ENCODE measurements around the gene FAM3B. TPM values are rescaled to one million over a fixed set of nuclear protein-coding genes. Genes with fewer than 3 reads are reported as not detected.

The FAM3B gene
- total and polyA plus RNA-seq, 2 experiments from 2014 or later: 2.5 to 3.6 TPM

DNA sequence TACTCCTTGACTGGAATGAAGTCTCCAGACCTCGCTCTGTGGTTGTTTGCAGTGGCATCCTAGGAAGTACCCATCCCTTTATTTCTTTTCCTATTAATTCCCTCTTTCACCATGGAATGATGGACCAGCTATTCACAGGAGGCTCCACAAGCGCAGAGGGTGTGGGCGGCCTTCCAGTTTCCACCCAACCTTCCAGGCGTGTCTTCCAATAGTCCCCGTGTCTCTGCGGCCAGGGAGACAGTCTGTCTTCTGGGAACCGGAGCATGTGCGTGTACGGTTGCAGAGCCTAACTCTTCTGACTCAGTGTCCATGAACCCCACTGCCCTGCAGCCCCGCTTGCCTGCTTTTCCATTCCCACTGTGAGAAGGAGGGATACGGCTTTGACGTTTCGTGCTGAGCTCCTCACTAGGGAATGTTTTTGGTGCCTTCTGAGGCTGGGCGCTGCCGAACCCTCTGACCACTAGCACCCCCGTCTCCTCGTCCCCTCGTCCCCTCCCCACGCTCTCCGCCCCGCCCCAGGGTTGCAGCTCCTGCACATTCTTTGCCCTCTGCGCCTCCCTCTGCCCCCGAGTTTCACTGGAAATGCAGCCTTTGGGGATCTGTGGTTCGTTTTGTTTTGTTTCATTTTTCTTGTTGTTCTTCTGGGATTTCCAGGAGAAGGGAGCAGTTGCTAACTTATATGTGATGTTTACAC, 26.3 kb upstream of the FAM3B start:
- peak; percentile 9 for DNase-seq (ENCODE audit: low spot score)
- Histone ChIP-seq H3K4me3 (no peak overlapping the region), H2AFZ (peak overlapping the region; percentile 28; the same call in 1 of the 2 replicates), H4K20me1 (replicated peaks; ENCODE audit: insufficient read depth) (no peaks in the 10 kb centered on the region), H3K4me2 (no peak overlapping the region), H3K79me2 (replicated peaks; ENCODE audit: insufficient read depth) (no peaks in the 10 kb centered on the region), H3F3A (replicated peaks; ENCODE audit: low read depth) (no peaks in the 10 kb centered on the region), H3K27me3 (ENCODE audit: insufficient read depth) (no peaks in the 10 kb centered on the region), H3K9me2 (ENCODE audit: insufficient read depth) (no peaks in the 10 kb centered on the region), H3K27ac (ENCODE audit: low read depth) (no peak overlapping the region), H3K4me1 (ENCODE audit: insufficient read depth) (no peaks in the 10 kb centered on the region), H3K36me3 (ENCODE audit: insufficient read depth) (no peaks in the 10 kb centered on the region; the same call in 1 of the 2 replicates)
- H3K27me3 Mint-ChIP-seq (ENCODE audit: insufficient read depth, low read depth, poor library complexity): peaks cover 8% of the 10 kb centered on the region
- no peak overlapping the region for H3K27ac Mint-ChIP-seq
- peaks cover 3% of the 10 kb centered on the region; the same call in 2 of the 3 replicates for H3K4me1 Mint-ChIP-seq
- ATAC-seq: peak; percentile 80
- H3K4me3 Mint-ChIP-seq: no peak overlapping the region
- TF ChIP-seq CTCF (conservative IDR thresholded peaks at IDR 0.05; ENCODE audit: low read depth in 2 of 2) (no peak), POLR2AphosphoS5 (IDR thresholded peaks at IDR 0.05; ENCODE audit: low read depth) (no peak), CREB1 (CRISPR knock-in tag; IDR thresholded peaks at IDR 0.05; ENCODE audit: low read depth) (no peak), EZH2 (IDR thresholded peaks at IDR 0.05; ENCODE audit: low read depth, unreplicated experiment) (no peak), REST (IDR thresholded peaks at IDR 0.05; ENCODE audit: unreplicated experiment) (no peak), STAT1 (IDR thresholded peaks at IDR 0.05; ENCODE audit: unreplicated experiment) (no peak), EZH2phosphoT487 (IDR thresholded peaks at IDR 0.05; ENCODE audit: unreplicated experiment) (no peak), NANOG (IDR thresholded peaks at IDR 0.05; ENCODE audit: borderline replicate concordance) (no peak), ZNF331 (CRISPR knock-in tag; IDR thresholded peaks at IDR 0.05; ENCODE audit: low read depth) (no peak), ETS1 (IDR thresholded peaks at IDR 0.05) (no peak), JUNB (IDR thresholded peaks at IDR 0.05; ENCODE audit: unreplicated experiment) (no peak)
- peaks cover 3% of the 10 kb centered on the region; the same call in 2 of the 3 replicates for H3K36me3 Mint-ChIP-seq (ENCODE audit: low read depth)
- peaks cover 26% of the 10 kb centered on the region for H3K9me3 Mint-ChIP-seq

Measured in GM23338 (cell line).